RWPE1 (cell line): ENCODE results near the gene NGEF.
"Not testable (repeated sequence)": the region's sequence is repeated elsewhere in the genome, so short reads cannot be mapped to it uniquely, and the experiment has no call there.

ENCODE experiments used
- CTCF ChIA-PET: fragments of 350-600 bp; sonication (Branson Sonifier 250); formaldehyde crosslinking; extraction: SDS; loops from one replicate; lab custom pipeline; 2021; lab: Yijun Ruan, JAX
- POLR2A ChIA-PET: fragments of 400-600 bp; formaldehyde crosslinking; extraction: SDS; loops from one replicate; lab custom pipeline; 2020; ENCODE audit warnings: antibody characterized with exemption; ENCODE audit not compliant: low non-redundant PET; lab: Yijun Ruan, JAX
- DNase-seq: peaks from one replicate; pipeline ENCODE4 v3.0.0; 2012; ENCODE audit warnings: low spot score
- H3K27ac ChIP-seq: fragments of 450-650 bp; 2 replicates; pipeline ENCODE4 v1.5.1; 2017
- CTCF ChIP-seq: fragments of 450-650 bp; conservative IDR thresholded peaks from 2 replicates; pipeline ENCODE4 v1.5.1; 2017; ENCODE audit warnings: low read depth, mild to moderate bottlenecking

The NGEF gene

GRCh38 chr2:233020454-233020853 lies 7.4 kb upstream of the NGEF start:
- no peak for TF ChIP-seq CTCF
- CTCF ChIA-PET: no interaction called here
- POLR2A ChIA-PET: no interaction called here
- DNase-seq: no peak
- no peak overlapping the region for H3K27ac ChIP-seq

- H3K27ac ChIP-seq, CTCF ChIA-PET, DNase-seq, POLR2A ChIA-PET: not testable (repeated sequence)
These were observed 6.6 kb upstream of the NGEF start for GRCh38 chr2:233019610-233020009.

- TF ChIP-seq CTCF: no peak
- CTCF ChIA-PET: interaction anchor here (0.6 kb wide), 1 partner anchor 10 kb away, joined by 4 read pairs; no protein-coding TSS in a partner anchor
- H3K27ac ChIP-seq: no peak overlapping the region
- no peak for DNase-seq
- POLR2A ChIA-PET: no interaction called here
These were observed 4.9 kb upstream of the NGEF start for GRCh38 chr2:233017947-233018346.

- no peak for TF ChIP-seq CTCF
- CTCF ChIA-PET: interaction anchor here (0.6 kb wide), 1 partner anchor 153 kb away, joined by 5 read pairs; no protein-coding TSS in a partner anchor
- DNase-seq: no peak
- H3K27ac ChIP-seq: no peak overlapping the region
- POLR2A ChIA-PET: no interaction called here
These were observed 2.1 kb upstream of the NGEF start for GRCh38 chr2:233015019-233015645.

GRCh38 chr2:233013650-233014049 lies 594 bp upstream of the NGEF start:
- DNase-seq: no peak
- CTCF ChIA-PET: interaction anchor here (0.5 to 0.7 kb wide), 2 partner anchors 12 to 71 kb away, joined by 3 read pairs; no protein-coding TSS in a partner anchor
- TF ChIP-seq CTCF: no peak
- POLR2A ChIA-PET: no interaction called here
- H3K27ac ChIP-seq: no peak overlapping the region

GRCh38 chr2:233012301-233012971 lies 620 bp downstream of the NGEF start:
- ChIA-PET CTCF (interaction anchor here (0.6 kb wide), 1 partner anchor 8 kb away, joined by 4 read pairs; no protein-coding TSS in a partner anchor), POLR2A (no interaction called here)
- no peak for TF ChIP-seq CTCF
- H3K27ac ChIP-seq: 0 out of 2 replicates have a peak overlapping the region, but pooled peaks have one; percentile 6
- DNase-seq: no peak

GRCh38 chr2:233011702-233012131 lies 1.3 kb downstream of the NGEF start:
- DNase-seq: no peak
- no peak overlapping the region for H3K27ac ChIP-seq
- no peak for TF ChIP-seq CTCF
- ChIA-PET POLR2A (no interaction called here), CTCF (interaction anchor here (0.6 kb wide), 2 partner anchors 7 to 91 kb away, joined by 3 to 4 read pairs; no protein-coding TSS in a partner anchor)
